SK-N-DZ (cell line): Measurements from ENCODE around the gene CCDC170.
"Not testable (repeated sequence)": the region's sequence is repeated elsewhere in the genome, so short reads cannot be mapped to it uniquely, and the experiment has no call there.

Experiments
- DNase-seq: peaks from one replicate; pipeline ENCODE4 v3.0.0-alpha.2; 2015; ENCODE audit warnings: low spot score

The CCDC170 gene

DNA sequence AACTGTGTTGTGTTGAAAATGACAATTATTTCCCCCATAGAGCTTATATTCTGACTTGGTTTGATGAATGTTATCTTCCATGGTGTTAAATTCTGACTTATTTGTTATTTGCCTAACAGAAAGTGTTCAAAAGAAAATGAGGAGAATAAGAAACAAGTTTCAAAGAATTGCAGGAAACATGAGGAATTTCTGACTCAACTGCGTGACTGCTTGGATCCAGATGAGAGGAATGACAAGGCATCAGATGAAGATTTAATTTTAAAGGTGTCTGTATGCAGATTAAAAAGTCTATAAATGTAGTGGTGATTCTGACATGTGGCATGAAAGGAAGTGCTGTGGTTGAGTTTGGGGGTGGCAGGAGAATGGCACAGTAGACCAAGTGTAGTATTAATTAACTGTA is 50.6 kb downstream of the CCDC170 start:
- DNase-seq = no peak

DNA sequence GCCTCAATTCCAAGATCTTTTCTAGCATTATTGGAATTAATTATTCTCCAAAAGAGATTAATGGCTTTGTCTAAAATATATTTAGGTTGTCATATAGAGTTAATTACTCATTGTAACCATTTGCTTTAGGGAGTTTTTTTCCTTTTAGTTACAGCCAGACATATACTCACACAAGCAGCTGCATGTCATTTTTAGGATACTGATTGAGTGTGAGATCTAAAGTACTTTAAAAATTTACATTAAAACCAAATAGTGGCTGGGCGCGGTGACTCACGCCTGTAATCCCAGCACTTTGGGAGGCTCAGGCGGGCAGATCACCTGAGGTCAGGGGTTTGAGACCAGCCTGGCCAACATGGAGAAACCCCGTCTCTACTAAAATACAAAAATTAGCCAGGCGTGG is 51.1 kb downstream of the CCDC170 start:
- DNase-seq = not testable (repeated sequence)

DNA sequence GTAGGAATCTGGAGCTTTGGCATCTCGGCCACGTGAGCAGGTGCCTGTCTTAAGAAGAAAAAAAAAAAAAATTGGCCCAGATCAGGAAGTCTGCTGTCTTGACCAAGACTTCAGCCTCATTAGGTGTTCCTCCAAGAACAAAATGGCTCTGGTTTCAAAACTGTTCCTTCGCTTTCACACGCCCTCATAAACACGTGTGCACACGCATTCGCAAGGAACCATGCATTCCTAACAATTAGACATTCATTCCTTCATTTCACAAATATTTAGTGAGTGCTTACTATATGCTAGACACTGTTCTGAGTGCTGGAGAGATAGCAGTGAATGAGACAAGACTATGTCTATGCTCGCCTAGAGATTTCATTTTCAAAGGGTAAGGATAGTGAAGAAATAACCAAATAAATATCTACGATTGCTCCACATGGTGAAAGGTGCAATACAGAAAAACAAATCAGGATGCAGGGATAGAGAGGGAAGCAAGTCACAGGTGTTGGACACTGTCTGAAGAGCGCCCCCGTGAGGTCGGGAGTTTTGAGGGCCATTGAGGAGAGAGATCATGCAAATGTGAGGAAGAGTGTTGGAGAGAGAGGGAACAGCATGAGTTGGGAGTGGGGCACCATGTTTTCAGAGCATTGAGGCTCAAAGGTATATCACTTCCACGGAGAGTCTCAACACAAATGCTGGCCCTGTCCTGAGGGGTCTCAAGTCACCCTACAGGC is 53.3 kb downstream of the CCDC170 start:
- DNase-seq = no peak

DNA sequence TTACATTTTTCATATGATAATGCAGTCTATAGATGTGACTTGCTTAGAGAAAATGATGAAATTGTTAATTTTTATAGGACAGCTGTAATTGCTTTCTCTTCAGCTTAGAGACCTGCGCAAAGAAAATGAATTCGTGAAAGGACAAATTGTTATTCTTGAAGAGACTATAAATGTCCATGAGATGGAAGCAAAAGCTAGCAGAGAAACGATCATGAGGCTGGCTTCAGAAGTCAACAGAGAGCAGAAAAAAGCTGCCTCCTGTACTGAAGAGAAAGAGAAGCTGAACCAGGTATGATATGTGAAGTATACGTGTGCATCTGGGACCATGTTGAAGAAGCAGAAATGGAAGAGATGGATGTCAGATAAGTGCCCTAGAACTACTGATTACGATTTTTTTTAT is 54.4 kb downstream of the CCDC170 start:
- no peak for DNase-seq

DNA sequence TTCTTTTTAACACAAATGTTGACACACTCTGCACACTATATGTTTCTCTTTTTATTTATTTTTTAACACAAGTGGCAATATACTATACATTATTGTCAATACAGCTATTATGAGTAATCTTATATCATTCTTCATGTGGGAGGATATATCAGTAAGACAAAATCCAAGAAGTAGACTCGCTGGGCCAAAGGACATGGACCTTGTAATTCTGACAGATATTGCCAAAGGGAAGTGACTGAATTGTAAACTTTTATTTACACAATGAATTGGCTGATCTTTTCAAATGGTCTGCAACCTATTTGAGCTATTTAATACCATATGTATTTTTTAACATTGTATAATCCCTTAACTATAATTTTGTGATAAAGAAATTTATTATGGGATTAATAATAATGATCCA is 56.0 kb downstream of the CCDC170 start:
- DNase-seq = no peak

DNA sequence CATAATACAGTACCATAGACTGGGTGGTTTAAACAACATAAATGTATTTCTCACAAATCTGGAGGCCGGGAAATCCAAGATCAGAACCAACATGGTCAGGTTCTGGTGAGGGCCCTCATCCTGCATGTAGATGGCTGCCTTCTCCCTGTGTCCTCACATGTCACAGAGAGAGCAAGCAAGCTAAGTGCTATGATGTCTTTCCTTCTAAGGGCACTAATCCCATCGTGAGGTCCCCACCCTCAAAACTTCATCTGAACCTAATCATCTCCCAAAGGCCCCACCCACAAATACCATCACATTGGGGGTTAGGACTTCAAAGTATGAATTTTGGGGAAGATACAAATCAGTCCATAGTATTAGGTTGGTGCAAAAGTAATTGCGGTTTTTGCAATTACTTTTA is 56.8 kb downstream of the CCDC170 start:
- no peak for DNase-seq

DNA sequence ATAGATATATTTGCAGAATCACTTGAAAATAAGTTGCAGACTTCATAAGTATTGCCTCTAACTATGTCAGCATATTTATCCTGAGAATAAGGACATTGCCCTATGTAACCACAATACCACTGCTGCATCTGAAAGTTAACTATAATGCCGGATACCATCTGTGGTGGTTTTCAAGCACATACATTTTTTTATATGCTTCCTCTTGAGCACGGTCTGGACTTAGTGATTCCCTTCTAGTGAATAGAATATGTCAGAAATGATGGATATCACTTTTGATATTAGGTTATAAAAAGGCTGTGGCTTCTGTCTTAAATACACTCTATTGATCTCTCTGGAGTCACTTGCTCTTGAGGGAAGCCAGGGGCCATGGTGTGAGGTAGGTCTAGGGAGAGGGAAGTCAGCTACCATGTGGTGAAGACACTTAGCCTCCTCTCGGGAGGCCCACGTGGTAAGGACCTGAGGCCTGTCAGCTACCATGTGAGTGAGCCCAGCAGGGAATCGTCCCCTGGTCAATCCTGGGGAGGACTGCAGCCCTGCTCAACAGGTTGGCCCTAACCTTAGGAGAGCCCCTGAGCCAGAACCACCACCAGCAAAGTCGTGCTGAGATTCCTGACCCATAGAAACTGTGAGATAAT is 57.5 kb downstream of the CCDC170 start:
- no peak for DNase-seq

DNA sequence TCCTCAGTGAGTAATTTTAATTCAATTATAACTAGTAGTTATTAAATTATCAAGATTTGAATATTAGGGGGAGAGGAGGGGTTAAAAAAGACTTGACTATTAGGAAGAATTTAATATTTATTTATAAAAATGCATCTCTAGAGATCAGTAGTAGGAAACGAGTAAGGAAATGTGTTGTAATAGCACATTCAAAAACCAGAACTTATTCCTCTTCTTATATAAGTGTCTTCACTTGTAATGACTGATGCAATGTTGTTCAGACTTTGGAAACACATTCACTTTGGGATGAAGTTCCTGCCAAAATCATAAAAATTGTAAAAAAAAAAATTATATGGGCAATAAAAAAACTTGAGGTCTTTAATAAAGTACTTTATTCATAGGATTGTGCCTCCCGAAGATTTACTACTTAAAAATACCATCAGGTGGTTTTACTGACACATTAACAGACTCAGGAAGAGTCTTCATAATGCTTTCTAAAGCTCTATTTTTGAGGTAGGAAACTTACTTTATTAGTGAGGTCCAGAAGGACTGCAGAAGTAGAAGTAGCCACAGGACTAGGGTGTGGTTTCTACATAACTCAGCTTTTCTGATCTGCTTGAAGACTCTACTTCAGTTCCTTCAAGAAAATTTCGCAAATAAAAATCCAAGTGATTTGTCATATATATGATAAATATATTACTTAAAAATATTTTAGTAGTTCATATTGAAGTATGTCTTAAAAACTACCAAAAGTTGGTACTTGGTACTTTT is 59.8 kb downstream of the CCDC170 start:
- no peak for DNase-seq

DNA sequence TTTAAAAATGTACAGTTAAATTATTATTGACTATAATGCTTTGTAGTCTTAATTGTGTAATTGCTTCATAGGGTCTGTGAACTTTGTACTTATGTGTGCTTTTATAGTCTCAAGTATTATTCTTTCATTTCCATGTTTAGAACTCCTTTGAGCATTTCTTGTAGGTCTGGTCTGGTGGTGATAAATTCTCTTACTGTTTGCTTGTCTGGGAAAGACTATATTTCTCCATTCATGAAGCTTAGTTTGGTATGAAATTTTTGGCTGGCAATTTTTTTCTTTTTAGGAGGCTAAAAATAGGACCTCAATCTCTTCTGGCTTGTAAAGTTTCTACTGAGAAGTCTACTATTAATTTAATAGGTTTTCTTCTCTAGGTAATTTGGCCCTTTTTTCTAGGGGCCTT is 67.4 kb downstream of the CCDC170 start:
- no peak for DNase-seq

DNA sequence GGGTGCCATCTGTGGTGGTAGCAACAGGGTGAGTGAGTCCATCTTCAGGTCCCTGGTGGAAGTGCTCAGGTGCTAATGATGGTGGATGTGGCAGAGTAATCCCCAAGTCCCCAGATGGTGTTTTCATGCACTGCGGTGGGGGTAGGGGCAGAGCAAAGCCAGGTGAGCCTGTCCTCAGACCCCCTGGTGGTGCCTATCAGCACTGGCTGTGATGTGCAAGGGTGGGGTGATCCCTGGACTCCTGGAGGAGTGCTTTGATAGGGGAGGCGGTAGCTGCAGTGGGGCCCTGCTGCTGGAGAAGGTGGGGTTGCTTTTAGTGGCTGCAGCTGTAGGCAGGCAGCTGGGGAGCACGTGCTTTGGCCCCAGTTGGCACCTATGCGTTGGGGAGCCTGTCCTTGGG is 70.8 kb downstream of the CCDC170 start:
- no peak for DNase-seq

DNA sequence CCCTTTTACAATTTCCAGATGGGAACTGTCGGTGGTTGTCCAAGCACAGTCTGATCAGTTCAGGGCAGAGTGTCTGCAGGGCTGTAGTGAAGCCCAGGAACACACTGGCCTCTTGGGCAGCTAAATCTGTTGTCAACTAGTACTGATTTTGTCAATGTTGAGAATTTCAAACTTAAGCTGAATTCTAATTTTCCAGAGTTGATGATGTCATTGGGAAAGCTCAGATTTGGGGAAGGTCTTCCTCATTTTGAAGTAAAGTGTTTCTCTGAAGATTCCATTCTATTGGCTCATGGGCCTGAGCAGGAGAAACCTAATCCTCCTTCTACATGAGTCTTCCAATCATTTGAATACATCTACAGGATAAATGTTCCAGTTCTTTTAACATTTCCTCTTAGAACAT is 72.1 kb downstream of the CCDC170 start:
- no peak for DNase-seq

DNA sequence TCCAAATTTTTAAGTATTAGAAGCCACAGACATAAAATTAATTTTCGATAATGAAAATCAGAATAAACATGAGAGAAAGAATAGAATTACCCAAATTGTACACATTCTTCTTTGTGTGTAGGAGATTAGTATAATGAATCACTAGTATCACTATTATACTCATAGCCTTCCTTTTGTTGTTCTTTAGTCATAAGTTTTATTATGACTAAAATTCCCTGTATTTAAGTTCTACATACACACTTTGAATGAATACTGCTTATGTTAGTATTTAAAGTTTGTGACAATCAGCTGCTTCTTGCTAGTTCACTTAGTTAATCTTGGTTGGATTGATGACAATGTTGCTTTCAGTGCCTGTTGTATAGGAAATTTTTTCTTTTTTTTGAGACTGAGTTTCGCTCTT is 72.7 kb downstream of the CCDC170 start:
- no peak for DNase-seq

DNA sequence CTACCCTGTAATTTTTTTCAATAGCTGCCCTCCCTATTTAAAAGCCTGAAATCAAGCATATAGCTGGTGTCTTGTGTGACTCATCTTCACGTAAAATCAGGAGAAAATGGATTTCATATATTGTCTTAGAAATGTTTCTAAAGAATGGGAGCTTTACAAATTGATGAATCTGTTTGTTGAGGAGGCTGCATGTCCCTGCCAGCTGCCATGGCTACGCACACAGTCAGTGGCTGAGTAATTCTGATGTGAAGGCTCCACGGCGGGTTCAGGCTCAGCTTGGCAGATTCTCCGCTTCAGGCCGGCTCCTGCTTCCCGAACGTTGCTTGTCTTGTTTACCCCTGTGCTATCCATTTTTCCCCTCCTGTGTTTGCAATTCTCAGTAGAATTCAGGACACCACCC is 82.8 kb downstream of the CCDC170 start:
- no peak for DNase-seq

DNA sequence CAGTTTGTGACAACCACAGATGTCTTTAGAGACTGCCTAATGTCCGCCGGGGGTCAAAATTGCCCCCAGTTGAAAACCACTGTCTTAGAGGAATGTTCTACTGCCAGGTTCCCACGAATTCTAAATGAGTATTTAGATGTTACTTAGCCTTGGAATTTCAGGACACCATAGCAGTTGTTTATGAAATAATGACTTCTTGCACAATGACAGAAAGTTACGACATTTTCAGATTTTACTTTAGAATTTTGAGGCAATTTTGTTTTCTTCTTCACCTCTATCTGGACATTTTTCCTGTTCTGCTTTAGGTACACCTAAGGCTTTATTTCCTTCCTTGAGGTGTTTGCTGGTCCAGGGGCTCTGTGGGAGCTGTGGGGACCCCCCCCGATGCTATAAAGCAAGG is 83.4 kb downstream of the CCDC170 start:
- no peak for DNase-seq

DNA sequence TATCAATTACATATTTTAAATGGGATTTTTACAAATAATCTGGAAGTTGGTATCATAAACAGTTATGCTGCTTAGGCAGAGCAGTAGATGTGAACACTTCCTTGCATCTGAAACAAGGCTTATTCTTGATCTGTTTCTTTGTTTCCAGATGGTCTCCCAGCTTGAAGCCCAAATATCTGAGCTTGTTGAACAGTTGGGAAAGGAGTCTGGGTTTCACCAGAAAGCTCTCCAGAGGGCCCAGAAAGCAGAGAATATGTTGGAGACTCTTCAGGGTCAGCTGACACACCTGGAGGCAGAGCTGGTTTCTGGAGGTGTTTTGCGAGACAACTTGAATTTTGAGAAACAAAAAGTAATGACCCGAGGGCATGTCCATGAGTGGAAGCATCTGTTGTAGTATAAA is 91.9 kb downstream of the CCDC170 start:
- DNase-seq = no peak

DNA sequence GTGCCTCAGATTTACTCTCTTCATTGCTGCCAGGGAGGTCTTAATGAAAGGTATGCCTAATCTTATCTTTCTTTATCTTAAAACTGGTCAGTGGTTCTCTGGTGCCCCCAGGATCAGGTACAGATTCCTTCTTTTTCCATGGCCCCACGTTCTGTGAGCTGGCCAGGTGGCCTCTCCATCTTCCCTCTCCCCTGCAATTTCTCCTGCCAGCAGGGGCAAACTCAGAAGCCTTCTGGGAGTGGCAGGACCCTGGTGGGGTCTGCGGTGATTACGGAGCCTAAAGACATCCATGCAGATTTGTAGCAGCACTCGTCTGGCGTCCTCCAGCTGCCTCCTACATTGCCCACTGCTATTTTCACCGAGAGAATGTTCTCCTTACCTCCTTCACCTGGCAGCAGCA is 95.8 kb downstream of the CCDC170 start:
- no peak for DNase-seq

DNA sequence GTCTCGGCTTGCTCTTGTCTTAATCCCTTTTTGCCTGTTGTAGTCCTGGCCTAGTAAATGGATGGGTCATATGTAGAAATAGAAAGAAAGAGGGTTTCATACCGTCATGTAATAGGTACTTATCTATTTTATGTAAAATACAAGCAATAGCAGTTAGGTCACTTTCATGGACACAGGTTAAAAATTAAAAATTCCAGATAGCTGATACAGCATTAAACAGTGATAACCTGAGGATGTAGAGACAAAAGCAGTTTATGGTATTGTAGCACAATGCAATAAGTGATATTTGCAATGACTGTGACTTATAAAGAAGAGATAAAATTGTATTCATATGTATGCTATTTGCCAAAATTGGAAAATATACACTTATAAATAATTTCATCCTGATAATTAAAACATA is 96.9 kb downstream of the CCDC170 start:
- no peak for DNase-seq

DNA sequence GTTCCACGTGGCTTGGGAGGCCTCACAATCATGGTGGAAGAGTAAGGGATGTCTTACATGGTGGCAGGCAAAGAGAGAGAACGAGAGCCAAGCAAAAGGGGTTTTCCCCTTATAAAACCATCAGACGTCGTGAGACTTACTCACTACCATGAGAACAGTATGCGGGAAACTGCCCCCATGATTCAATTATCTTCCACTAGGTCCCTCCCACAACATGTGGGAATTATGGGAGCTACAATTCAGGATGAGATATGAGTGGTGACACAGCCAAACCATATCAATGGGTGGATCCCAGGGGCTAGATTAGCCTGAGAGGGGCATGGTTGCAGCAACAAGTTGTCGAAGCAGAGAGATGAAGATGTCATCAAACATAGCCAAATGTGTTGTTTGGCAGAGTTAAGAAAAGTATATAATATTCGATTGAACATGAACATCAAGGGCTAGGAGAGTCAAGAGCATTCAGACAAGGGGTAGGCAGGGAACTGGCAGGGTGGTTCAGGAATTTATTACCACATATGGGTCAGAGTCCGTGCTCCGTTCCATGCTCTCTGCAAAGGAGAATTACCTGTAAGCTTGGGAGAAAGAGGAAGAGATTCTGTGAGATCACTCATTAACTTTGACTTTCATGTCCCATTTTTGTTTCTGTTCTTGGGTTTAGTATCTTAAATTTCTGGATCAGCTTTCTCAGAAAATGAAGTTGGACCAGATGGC is 98.8 kb downstream of the CCDC170 start:
- no peak for DNase-seq

DNA sequence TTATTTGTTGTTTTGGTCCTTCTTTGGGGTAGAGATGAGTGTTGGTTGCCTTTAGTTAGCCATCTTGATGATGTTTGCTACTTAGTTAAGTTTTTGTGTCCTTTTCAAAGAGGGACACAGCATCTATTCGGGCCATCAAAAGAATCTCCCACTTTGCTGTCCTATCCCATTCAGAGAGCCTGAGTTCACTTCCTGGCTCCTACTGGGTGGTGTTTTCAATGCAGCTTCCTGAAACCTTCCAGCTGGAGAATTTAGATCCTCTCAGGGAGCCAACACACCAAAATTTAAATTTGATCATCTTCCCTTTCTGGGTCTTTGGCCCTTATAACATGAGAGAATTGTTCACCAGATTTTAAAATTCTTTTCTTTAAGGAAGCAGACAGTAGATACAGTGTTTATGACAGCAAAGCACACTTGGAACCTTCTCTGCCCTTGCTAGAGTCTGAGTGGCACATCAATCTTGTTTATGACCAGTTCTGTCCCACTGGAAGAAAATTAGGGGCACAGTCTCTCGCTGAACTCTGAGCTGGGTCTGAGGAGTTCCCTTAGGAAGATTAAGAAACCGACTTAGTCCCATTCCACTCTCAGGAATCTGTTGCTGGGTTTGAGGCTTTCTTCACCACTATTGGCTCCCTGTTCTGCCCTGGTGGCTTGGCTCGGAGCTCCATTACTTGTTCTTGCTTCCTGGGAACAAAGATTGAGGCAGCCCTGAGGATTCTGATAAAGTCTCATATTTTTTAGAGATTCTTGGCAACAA is 115.5 kb downstream of the CCDC170 start:
- no peak for DNase-seq

DNA sequence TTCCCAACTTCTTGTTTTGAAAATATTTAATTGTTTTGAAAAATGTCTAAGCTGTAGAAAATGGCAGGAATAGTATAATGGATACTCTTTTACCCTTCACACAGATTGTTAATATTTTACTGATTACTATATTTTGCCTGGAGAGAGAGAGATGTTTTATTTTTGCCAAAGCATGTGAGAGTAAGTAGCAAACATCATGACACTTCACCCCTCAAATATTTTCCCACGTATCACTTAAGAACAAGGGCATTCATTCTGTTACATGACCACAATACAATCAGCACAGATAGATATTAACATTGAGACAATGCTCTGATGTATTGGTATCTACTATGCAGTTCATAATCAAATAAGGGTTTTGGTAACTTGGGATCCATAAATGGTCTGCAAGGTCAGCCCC is 116.5 kb downstream of the CCDC170 start:
- no peak for DNase-seq

DNA sequence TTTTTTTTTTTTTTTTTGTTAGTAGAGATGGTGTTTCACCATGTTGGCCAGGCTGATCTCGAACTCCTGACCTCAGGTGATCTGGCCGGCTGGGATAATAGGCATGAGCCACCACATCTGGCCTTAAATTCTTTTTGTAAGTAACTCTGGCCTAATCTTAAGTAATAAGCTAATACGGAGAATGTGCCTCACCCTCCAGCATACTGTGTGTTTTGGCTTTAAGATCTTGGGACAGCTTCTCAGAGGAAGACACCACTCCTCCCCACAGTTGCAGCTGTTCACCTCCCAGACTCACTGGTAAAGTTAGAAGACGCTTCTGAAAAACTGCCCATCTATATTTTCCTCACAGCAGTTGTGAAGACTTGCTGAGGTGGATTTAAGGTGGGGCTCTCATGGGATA is 120.8 kb downstream of the CCDC170 start:
- DNase-seq = no peak

DNA sequence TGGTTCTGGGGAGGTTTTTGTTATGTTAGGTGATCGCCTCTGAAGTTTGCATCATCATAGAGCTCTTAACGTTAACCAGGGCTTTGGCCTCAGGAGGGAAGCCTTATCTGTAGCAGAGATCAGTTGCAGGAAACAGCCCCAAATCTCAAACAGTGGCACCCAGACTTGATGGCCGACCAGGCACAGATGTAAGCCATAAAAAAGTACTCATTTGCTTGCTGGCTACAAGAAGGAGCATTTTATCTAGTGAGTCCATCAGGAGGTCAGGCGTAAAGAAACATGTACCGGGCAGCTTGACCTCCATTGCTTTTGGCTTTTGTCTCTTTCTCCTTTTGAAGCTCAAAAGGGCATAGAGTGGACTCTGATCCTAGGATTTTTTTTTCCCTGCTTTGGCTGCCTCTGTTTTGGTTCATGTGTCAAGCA is 122.3 kb downstream of the CCDC170 start:
- peak; percentile 12 for DNase-seq
